HepG2 (cell line): ENCODE results near the gene UAP1. TPM values are rescaled to one million over a fixed set of nuclear protein-coding genes. Genes with fewer than 3 reads are reported as not detected.

Experiments
- ADNP ChIP-seq: sonication (generic); formaldehyde crosslinking; IDR thresholded peaks from 2 replicates; pipeline ENCODE4 v1.4.0; 2020; ENCODE audit warnings: missing genetic modification reagents
- ARNTL ChIP-seq: sonication (generic); formaldehyde crosslinking; IDR thresholded peaks from 2 replicates; pipeline ENCODE4 v1.4.0; 2020; ENCODE audit warnings: mild to moderate bottlenecking, missing genetic modification reagents
- ATRX ChIP-seq: sonication (generic); formaldehyde crosslinking; IDR thresholded peaks from 2 replicates; pipeline ENCODE4 v1.4.0; 2020; ENCODE audit warnings: missing genetic modification reagents, borderline replicate concordance
- CBX5 ChIP-seq: sonication (generic); formaldehyde crosslinking; IDR thresholded peaks from 2 replicates; pipeline ENCODE4 v1.4.0; 2020; ENCODE audit warnings: missing genetic modification reagents, borderline replicate concordance
- CC2D1A ChIP-seq: sonication (generic); formaldehyde crosslinking; IDR thresholded peaks from 2 replicates; pipeline ENCODE4 v1.8.1; 2023; ENCODE audit warnings: mild to moderate bottlenecking, missing genetic modification reagents
- CREM ChIP-seq, 2 experiments: sonication (generic) in 1 of 2; formaldehyde crosslinking in 1 of 2; IDR thresholded peaks; 2 replicates each; pipeline versions ENCODE4 v1.4.0 to v1.6.1; 2016 to 2020; ENCODE audit warnings: antibody characterized with exemption in 1 of 2, mild to moderate bottlenecking in 1 of 2, missing genetic modification reagents in 1 of 2
- EP300 ChIP-seq, 3 experiments: sonication (generic) in 1 of 3; formaldehyde crosslinking in 1 of 3; IDR thresholded peaks; 2 replicates each; pipeline versions ENCODE4 v1.5.1 to v1.6.1; 2011 to 2020; ENCODE audit warnings: low read depth in 2 of 3, low read length in 2 of 3, borderline replicate concordance in 1 of 3, improper control_type of control experiment in 1 of 3, mild to moderate bottlenecking in 1 of 3, missing genetic modification reagents in 1 of 3, moderate library complexity in 1 of 3
- FOXP1 ChIP-seq, 2 experiments: fragments of 450-650 bp in 1 of 2; IDR thresholded peaks; 2 replicates each; pipeline ENCODE4 v1.6.1; 2017 to 2018; ENCODE audit warnings: antibody characterized with exemption in 1 of 2
- IRF2 ChIP-seq: IDR thresholded peaks from 2 replicates; pipeline ENCODE4 v1.6.1; 2018; ENCODE audit warnings: missing genetic modification reagents, missing compliant biosample characterization
- PAX8 ChIP-seq: sonication (generic); formaldehyde crosslinking; IDR thresholded peaks from 2 replicates; pipeline ENCODE4 v1.8.0; 2022; ENCODE audit warnings: mild to moderate bottlenecking, missing genetic modification reagents, borderline replicate concordance
- POGK ChIP-seq: sonication (generic); formaldehyde crosslinking; conservative IDR thresholded peaks from 2 replicates; pipeline ENCODE4 v1.8.0; 2022; ENCODE audit warnings: mild to moderate bottlenecking, moderate library complexity, missing genetic modification reagents
- RFX1 ChIP-seq: fragments of 450-650 bp; IDR thresholded peaks from 2 replicates; pipeline ENCODE4 v1.6.1; 2017
- SMAD3 ChIP-seq: sonication (generic); formaldehyde crosslinking; IDR thresholded peaks from 2 replicates; pipeline ENCODE4 v1.4.0; 2020; ENCODE audit warnings: missing genetic modification reagents
- SRF ChIP-seq: IDR thresholded peaks from 2 replicates; pipeline ENCODE4 v1.6.1; 2011; ENCODE audit warnings: mild to moderate bottlenecking, low read depth, low read length, moderate library complexity
- SRSF9 ChIP-seq: fragments of 200-400 bp; formaldehyde crosslinking; IDR thresholded peaks from 2 replicates; pipeline ENCODE4 v1.6.1; 2018; ENCODE audit warnings: borderline replicate concordance, mild to moderate bottlenecking, low read depth, low read length; ENCODE audit not compliant: insufficient read depth, poor library complexity, severe bottlenecking
- TAF1 ChIP-seq: sonication (generic); formaldehyde crosslinking; IDR thresholded peaks from 2 replicates; pipeline ENCODE4 v1.4.0; 2020; ENCODE audit warnings: missing genetic modification reagents
- ZC3H13 ChIP-seq: sonication (generic); formaldehyde crosslinking; IDR thresholded peaks from 2 replicates; pipeline ENCODE4 v1.8.1; 2023; ENCODE audit warnings: mild to moderate bottlenecking, missing genetic modification reagents, moderate library complexity
- ZNF138 ChIP-seq: sonication (generic); formaldehyde crosslinking; IDR thresholded peaks from 2 replicates; pipeline ENCODE4 v1.5.0; 2020; ENCODE audit warnings: mild to moderate bottlenecking, low read depth, missing genetic modification reagents
- ZNF17 ChIP-seq: sonication (generic); formaldehyde crosslinking; IDR thresholded peaks from 2 replicates; pipeline ENCODE4 v1.5.0; 2020; ENCODE audit warnings: mild to moderate bottlenecking, missing genetic modification reagents
- ZNF180 ChIP-seq: sonication (generic); formaldehyde crosslinking; IDR thresholded peaks from 2 replicates; pipeline ENCODE4 v1.4.0; 2020; ENCODE audit warnings: low read depth, missing genetic modification reagents, borderline replicate concordance
- ZNF24 ChIP-seq: fragments of 450-650 bp; IDR thresholded peaks from 2 replicates; pipeline ENCODE4 v1.6.1; 2017; ENCODE audit warnings: antibody characterized with exemption, mild to moderate bottlenecking
- ZNF468 ChIP-seq: sonication (generic); formaldehyde crosslinking; IDR thresholded peaks from 2 replicates; pipeline ENCODE4 v1.8.0; 2022; ENCODE audit warnings: mild to moderate bottlenecking, moderate library complexity, missing genetic modification reagents
- ZNF605 ChIP-seq: sonication (generic); formaldehyde crosslinking; IDR thresholded peaks from 2 replicates; pipeline ENCODE4 v1.8.0; 2022; ENCODE audit warnings: mild to moderate bottlenecking, missing genetic modification reagents
- ZNF615 ChIP-seq: sonication (generic); formaldehyde crosslinking; IDR thresholded peaks from 2 replicates; pipeline ENCODE4 v1.5.0; 2020; ENCODE audit warnings: mild to moderate bottlenecking, missing genetic modification reagents, borderline replicate concordance
- polyA plus RNA-seq, 8 experiments: library from polyadenylated mRNA; depleted of rRNA in 3 of 8; stranded (reverse) in 7 of 8; unstranded in 1 of 8; fragments of >200 nt; fragmentation: Illumina TruSeq in 4 of 8; extraction: Trizol in 4 of 8; gene quantifications; 2 replicates each; pipeline versions ENCODE4 v1.2.1 to v1.2.3, GENCODE V29; 2011 to 2016; ENCODE audit warnings: low read depth in 4 of 8, missing spikeins in 1 of 8, mixed read lengths in 1 of 8; ENCODE audit not compliant: insufficient read depth in 1 of 8
- total RNA-seq, 5 experiments: library from RNA; depleted of rRNA; stranded (reverse); fragments of >200 nt; fragmentation: Illumina TruSeq; extraction: Trizol; gene quantifications; 2 replicates each; pipeline ENCODE4 v1.2.3, GENCODE V29; 2016; ENCODE audit warnings: low read depth in 1 of 5
- TF ChIP-seq, protein P1 (sequence below): sonication (generic); formaldehyde crosslinking; IDR thresholded peaks from 2 replicates; pipeline ENCODE4 v1.8.0; 2022; ENCODE audit warnings: mild to moderate bottlenecking, missing genetic modification reagents, moderate library complexity
- TF ChIP-seq, protein P2 (sequence below): sonication (generic); formaldehyde crosslinking; IDR thresholded peaks from 2 replicates; pipeline ENCODE4 v1.5.0; 2020; ENCODE audit warnings: missing genetic modification reagents, mild to moderate bottlenecking, borderline replicate concordance

Gene UAP1
- total and polyA plus RNA-seq, 2 of the 13 experiments (the other 11 are each of a cell fraction or from before 2014, with no cell fraction given): 48.4 to 117 TPM

DNA sequence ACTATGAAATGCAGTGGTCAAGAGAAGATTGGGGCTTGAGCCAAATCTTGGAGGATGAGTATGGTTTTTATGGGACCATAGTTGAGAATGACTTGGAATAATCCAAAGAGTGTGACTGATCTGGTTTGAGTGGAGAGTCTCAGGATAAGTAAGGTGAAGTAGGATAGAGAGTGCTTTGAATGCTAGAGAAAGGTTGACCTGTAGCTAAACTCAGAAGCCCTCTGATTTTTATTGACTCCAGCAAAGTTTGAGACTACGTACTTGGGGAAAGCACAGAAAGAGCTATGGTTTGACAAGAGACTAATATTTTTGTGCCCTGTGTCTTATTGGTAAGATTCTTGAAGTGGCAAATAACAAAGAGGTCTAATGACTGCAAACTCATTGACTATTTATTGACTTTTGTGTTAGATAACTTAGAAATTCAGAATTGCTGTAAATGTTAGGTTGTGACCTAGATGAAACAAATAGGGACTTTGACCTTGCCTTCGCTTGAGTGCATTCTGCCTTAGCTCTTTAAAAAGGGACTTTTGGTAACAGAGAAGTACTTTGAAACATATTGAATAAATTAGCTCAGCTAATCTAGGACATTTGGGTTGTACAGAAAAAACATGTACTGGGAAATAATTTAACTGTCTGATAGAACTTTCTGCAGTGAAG, 35.1 kb downstream of the UAP1 start (continued):
- TF ChIP-seq SMAD3 (CRISPR knock-in tag): no peak
- peak in 1 of 2 experiments; percentile 73; a peak in 2 of 4 replicates for TF ChIP-seq EP300 (IDR thresholded peaks at IDR 0.05; ENCODE audit: low read depth in 2 of 2, low read length in 2 of 2)
- TF ChIP-seq EP300 (CRISPR knock-in tag; IDR thresholded peaks at IDR 0.05; ENCODE audit: borderline replicate concordance): no peak
- TF ChIP-seq, protein P1, sequence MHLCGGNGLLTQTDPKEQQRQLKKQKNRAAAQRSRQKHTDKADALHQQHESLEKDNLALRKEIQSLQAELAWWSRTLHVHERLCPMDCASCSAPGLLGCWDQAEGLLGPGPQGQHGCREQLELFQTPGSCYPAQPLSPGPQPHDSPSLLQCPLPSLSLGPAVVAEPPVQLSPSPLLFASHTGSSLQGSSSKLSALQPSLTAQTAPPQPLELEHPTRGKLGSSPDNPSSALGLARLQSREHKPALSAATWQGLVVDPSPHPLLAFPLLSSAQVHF (CRISPR knock-in tag): no peak
- no peak for TF ChIP-seq ATRX (CRISPR knock-in tag)
- TF ChIP-seq FOXP1 (IDR thresholded peaks at IDR 0.05): no peak
- TF ChIP-seq FOXP1 (CRISPR knock-in tag; IDR thresholded peaks at IDR 0.05): peak; percentile 47; the same call in 1 of the 2 replicates
- TF ChIP-seq CREM (IDR thresholded peaks at IDR 0.05): peak; percentile 63
- TF ChIP-seq CREM (CRISPR knock-in tag; IDR thresholded peaks at IDR 0.05): no peak
- TF ChIP-seq, protein P2, sequence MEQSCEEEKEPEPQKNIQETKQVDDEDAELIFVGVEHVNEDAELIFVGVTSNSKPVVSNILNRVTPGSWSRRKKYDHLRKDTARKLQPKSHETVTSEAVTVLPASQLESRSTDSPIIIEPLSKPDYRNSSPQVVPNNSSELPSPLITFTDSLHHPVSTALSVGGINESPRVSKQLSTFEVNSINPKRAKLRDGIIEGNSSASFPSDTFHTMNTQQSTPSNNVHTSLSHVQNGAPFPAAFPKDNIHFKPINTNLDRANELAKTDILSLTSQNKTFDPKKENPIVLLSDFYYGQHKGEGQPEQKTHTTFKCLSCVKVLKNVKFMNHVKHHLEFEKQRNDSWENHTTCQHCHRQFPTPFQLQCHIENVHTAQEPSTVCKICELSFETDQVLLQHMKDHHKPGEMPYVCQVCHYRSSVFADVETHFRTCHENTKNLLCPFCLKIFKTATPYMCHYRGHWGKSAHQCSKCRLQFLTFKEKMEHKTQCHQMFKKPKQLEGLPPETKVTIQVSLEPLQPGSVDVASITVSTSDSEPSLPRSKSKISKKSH: no peak
- TF ChIP-seq SRF: no peak
- TF ChIP-seq ZNF468: no peak
- no peak for TF ChIP-seq PAX8 (CRISPR knock-in tag)
- TF ChIP-seq ZNF615: no peak
- TF ChIP-seq RFX1: no peak
- no peak for TF ChIP-seq ZC3H13 (CRISPR knock-in tag)
- no peak for TF ChIP-seq ZNF180 (CRISPR knock-in tag)
- no peak for TF ChIP-seq CBX5
- no peak for TF ChIP-seq ZNF138 (CRISPR knock-in tag)
- no peak for TF ChIP-seq TAF1 (CRISPR knock-in tag)
- TF ChIP-seq CC2D1A (CRISPR knock-in tag): no peak
- no peak for TF ChIP-seq SRSF9
- no peak for TF ChIP-seq ADNP (CRISPR knock-in tag)
- TF ChIP-seq ARNTL (CRISPR knock-in tag): no peak
- no peak for TF ChIP-seq ZNF17
- no peak for TF ChIP-seq ZNF605
- no peak for TF ChIP-seq ZNF24
- no peak for TF ChIP-seq POGK (CRISPR knock-in tag)
- peak; percentile 22; the same call in 1 of the 2 replicates for TF ChIP-seq IRF2 (CRISPR knock-in tag)
